Immature natural killer cell (primary cell): ENCODE measurements around the gene MAML3. TPM values are rescaled to one million over a fixed set of nuclear protein-coding genes. Genes with fewer than 3 reads are reported as not detected.

Experiments used
- DNase-seq, 3 donors: peaks; one replicate each; pipeline ENCODE4 v3.0.0; 2022; ENCODE audit warnings: mixed read lengths in 1 of 3
- H3K27ac Mint-ChIP-seq, 6 donors: one replicate each; pipeline ENCODE4 v1.8.0; 2020; ENCODE audit warnings: mixed read lengths in 6 of 6, mild to moderate bottlenecking in 5 of 6, inconsistent platforms in 4 of 6, moderate library complexity in 3 of 6
- H3K27me3 Mint-ChIP-seq, 3 donors: one replicate each; pipeline ENCODE4 v1.8.0; 2020 to 2021; ENCODE audit warnings: low read depth in 3 of 3, mild to moderate bottlenecking in 3 of 3, mixed read lengths in 3 of 3, moderate library complexity in 3 of 3, inconsistent platforms in 1 of 3
- H3K36me3 Mint-ChIP-seq, 3 donors: one replicate each; pipeline ENCODE4 v1.8.0; 2020; ENCODE audit warnings: mixed read lengths in 3 of 3, inconsistent platforms in 2 of 3, mild to moderate bottlenecking in 2 of 3
- H3K4me1 Mint-ChIP-seq, 2 donors: one replicate each; pipeline ENCODE4 v1.8.0; 2020; ENCODE audit warnings: inconsistent platforms in 2 of 2, mild to moderate bottlenecking in 2 of 2, mixed read lengths in 2 of 2, moderate library complexity in 1 of 2
- H3K4me3 Mint-ChIP-seq, 5 donors: one replicate each; pipeline ENCODE4 v1.8.0; 2020; ENCODE audit warnings: mild to moderate bottlenecking in 5 of 5, mixed read lengths in 5 of 5, inconsistent platforms in 3 of 5, moderate library complexity in 3 of 5
- H3K9me3 Mint-ChIP-seq, 6 donors: one replicate each; pipeline ENCODE4 v1.8.0; 2020; ENCODE audit warnings: mild to moderate bottlenecking in 6 of 6, mixed read lengths in 6 of 6, inconsistent platforms in 4 of 6, moderate library complexity in 3 of 6
- polyA plus RNA-seq, 3 donors: library from polyadenylated mRNA; unstranded; fragments of 300-500 nt; fragmentation: Illumina TruSeq; gene quantifications; one replicate each; pipeline ENCODE4 v1.2.3, GENCODE V29; 2021

Gene MAML3
- polyA plus RNA-seq, 3 donors from 2014 or later, result 0.41 to 1.2 TPM; not detected in 1

DNA sequence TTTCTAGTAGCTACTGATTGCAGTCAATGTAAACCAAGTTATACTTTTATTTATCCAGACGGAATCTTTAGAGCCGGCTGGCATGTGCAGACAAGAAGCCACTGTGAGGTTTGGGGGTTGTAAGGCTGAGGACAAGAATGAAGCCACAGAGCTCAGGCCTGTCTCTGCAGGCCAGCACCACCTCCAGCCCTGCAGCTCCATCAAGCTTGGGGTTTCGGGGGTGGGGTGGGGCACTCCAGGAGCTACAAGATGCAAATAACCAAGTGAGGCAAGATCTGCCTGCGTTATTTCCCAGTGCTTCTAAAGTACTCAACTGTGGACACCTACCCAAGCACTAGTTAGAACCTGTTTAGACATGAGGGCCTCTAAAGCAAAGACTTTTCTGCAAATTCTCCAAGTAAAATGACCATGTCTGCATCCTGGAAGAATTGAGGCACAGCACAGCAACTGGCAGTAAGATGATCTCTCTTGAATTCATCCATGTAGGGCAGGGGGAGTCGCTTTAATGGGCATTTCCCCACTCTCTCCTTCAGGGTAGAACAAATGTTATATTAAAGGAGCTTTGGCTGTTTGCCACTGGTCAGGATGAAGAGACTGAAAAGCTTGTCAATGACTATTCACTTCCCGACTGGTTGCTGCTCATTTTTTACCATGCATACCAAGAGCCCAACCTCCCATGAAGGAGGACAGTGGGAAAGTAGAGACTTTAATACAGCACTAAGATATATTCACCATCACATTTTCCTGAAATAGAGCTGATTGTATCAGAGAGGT is 265.8 kb downstream of the MAML3 start:
- H3K27ac Mint-ChIP-seq, result peak overlapping the region in 2 of 6 donors; percentile 1 to 30

DNA sequence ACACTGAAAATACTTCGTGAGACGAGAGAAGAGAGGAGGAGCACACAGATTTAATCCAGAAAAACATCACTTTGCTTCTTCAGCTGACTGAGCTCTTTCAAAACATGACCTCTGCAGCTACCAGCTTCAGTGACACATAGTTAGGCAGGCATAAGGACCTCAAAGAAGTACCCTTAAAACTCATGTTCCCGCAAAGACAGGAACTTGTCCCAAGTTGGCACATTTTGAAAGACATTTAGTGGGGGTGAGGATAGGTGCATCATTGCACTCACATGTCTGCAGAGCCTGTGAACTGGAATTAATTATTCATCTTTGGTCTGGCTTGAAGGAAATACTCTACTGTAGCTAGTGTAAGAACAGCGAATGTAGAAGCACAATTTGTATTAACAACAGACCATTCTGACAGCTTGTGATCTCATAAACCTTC is 266.6 kb downstream of the MAML3 start:
- peaks cover 0 to 4% (median 1%) of the 10 kb centered on the region in 3 donors for H3K27me3 Mint-ChIP-seq
- H3K36me3 Mint-ChIP-seq, result peaks cover 0 to 8% (median 0%) of the 10 kb centered on the region in 3 donors
- no peak for DNase-seq
- peaks cover 9 to 29% of the 10 kb centered on the region in 2 donors for H3K4me1 Mint-ChIP-seq
- H3K4me3 Mint-ChIP-seq, result no peak overlapping the region
- H3K9me3 Mint-ChIP-seq, result no peaks in the 10 kb centered on the region
- H3K27ac Mint-ChIP-seq, result peak overlapping the region in 1 of 6 donors; percentile 1

More for the DNA sequence above, 265.8 kb downstream of the MAML3 start:
- no peak for DNase-seq
- peak overlapping the region in 1 of 5 donors; percentile 1 for H3K4me3 Mint-ChIP-seq
- no peaks in the 10 kb centered on the region for H3K9me3 Mint-ChIP-seq
- peaks cover 0 to 4% (median 1%) of the 10 kb centered on the region in 3 donors for H3K27me3 Mint-ChIP-seq
- H3K36me3 Mint-ChIP-seq, result peaks cover 0 to 4% (median 0%) of the 10 kb centered on the region in 3 donors
- H3K4me1 Mint-ChIP-seq, result peaks cover 9 to 29% of the 10 kb centered on the region in 2 donors

DNA sequence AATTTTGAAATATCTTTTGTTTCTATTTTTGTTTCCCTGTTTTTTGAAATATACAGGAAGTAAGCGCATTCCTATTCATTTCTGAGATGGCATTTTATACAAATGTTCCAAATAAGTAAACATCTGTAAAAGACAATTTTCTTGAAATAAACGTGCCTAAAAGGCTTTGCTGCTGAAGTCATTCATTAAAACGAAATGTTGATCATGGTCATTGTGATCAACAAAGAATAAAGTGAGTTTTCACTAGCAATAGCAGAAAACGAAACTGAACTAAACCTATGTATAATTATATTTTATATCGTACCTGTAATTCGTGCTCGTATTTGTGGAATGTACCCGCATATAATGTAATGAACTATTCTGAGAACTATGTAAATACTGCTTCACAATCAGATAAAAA is 267.2 kb downstream of the MAML3 start:
- H3K4me3 Mint-ChIP-seq, result no peak overlapping the region
- H3K36me3 Mint-ChIP-seq, result peaks cover 0 to 8% (median 0%) of the 10 kb centered on the region in 3 donors
- DNase-seq, result no peak
- no peak overlapping the region for H3K27ac Mint-ChIP-seq
- peaks cover 9 to 29% of the 10 kb centered on the region in 2 donors for H3K4me1 Mint-ChIP-seq
- peaks cover 0 to 6% (median 1%) of the 10 kb centered on the region in 3 donors for H3K27me3 Mint-ChIP-seq
- H3K9me3 Mint-ChIP-seq, result no peaks in the 10 kb centered on the region

- Mint-ChIP-seq H3K36me3 (peaks cover 0 to 8% (median 0%) of the 10 kb centered on the region in 3 donors), H3K4me1 (peaks cover 8 to 25% of the 10 kb centered on the region in 2 donors), H3K9me3 (no peaks in the 10 kb centered on the region), H3K27ac (no peak overlapping the region), H3K27me3 (peaks cover 0 to 2% (median 1%) of the 10 kb centered on the region in 3 donors), H3K4me3 (no peak overlapping the region)
- no peak for DNase-seq
Measured at GRCh38 chr4:139884438-139884837, 269.5 kb downstream of the MAML3 start.

DNA sequence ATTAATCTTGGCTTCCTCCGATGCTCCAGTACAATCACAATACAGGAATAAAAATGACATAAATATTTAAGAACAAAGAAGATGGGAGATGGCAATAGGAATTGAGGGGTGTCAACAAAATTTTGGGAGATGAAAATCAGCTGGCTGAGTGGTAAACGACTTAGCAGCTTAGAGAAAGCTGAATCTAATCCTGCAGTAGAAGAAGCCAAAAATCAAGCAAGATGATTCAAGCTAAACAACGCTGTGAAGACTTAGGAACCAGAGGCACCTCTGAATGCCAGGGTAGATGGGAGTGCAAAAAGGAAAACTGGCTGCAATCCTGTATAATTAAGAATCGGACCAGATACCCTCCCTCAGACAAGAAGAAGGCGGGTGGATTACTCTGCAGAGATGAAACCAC is 273.1 kb downstream of the MAML3 start:
- Mint-ChIP-seq H3K27ac (peak overlapping the region in 1 of 6 donors; percentile 15), H3K27me3 (peaks cover 0 to 2% (median 1%) of the 10 kb centered on the region in 3 donors), H3K4me3 (no peak overlapping the region), H3K36me3 (peaks cover 0 to 8% (median 0%) of the 10 kb centered on the region in 3 donors), H3K4me1 (peaks cover 16 to 26% of the 10 kb centered on the region in 2 donors), H3K9me3 (no peaks in the 10 kb centered on the region)
- DNase-seq, result no peak

GRCh38 chr4:139878050-139878449 is 275.9 kb downstream of the MAML3 start:
- no peak overlapping the region for H3K27ac Mint-ChIP-seq
- H3K36me3 Mint-ChIP-seq, result peaks cover 0 to 3% (median 0%) of the 10 kb centered on the region in 3 donors
- no peak overlapping the region for H3K4me3 Mint-ChIP-seq
- no peak for DNase-seq
- H3K9me3 Mint-ChIP-seq, result no peaks in the 10 kb centered on the region
- peaks cover 16 to 45% of the 10 kb centered on the region in 2 donors for H3K4me1 Mint-ChIP-seq
- H3K27me3 Mint-ChIP-seq, result peaks cover 0 to 2% (median 0%) of the 10 kb centered on the region in 3 donors

- peaks cover 20 to 57% of the 10 kb centered on the region in 2 donors for H3K4me1 Mint-ChIP-seq
- no peaks in the 10 kb centered on the region for H3K27me3 Mint-ChIP-seq
- peak overlapping the region in 4 of 5 donors; percentile 16 to 69 (median 44) for H3K4me3 Mint-ChIP-seq
- peak; percentile 23 to 44 (median 34) for DNase-seq
- no peaks in the 10 kb centered on the region for H3K9me3 Mint-ChIP-seq
- H3K27ac Mint-ChIP-seq, result peak overlapping the region; percentile 14 to 77 (median 69)
- H3K36me3 Mint-ChIP-seq, result no peaks in the 10 kb centered on the region
Measured at GRCh38 chr4:139876337-139876941, 277.5 kb downstream of the MAML3 start.

DNA sequence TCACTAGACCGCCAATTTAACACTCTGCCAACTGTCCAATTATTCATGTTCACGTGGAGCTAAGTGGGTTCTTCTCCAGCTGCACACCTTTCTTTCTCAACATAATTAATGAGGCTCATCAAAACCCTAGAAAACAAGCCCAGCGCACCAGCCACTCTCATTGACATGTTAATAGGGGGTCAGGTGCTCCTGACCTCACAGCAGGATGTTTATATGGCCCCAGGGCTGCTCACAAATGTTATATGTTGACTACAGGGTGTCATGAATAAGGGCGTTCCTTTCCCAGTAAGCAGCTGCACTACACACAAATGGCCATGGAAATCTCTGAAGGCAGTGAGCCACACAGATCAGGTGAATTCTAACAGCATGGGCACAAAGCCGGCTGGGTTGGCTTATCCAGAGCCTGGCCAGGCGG is 278.6 kb downstream of the MAML3 start:
- H3K9me3 Mint-ChIP-seq, result no peaks in the 10 kb centered on the region
- no peak for DNase-seq
- no peaks in the 10 kb centered on the region for H3K27me3 Mint-ChIP-seq
- peaks cover 20 to 61% of the 10 kb centered on the region in 2 donors for H3K4me1 Mint-ChIP-seq
- peak overlapping the region in 1 of 6 donors; percentile 32 for H3K27ac Mint-ChIP-seq
- no peaks in the 10 kb centered on the region for H3K36me3 Mint-ChIP-seq
- no peak overlapping the region for H3K4me3 Mint-ChIP-seq

DNA sequence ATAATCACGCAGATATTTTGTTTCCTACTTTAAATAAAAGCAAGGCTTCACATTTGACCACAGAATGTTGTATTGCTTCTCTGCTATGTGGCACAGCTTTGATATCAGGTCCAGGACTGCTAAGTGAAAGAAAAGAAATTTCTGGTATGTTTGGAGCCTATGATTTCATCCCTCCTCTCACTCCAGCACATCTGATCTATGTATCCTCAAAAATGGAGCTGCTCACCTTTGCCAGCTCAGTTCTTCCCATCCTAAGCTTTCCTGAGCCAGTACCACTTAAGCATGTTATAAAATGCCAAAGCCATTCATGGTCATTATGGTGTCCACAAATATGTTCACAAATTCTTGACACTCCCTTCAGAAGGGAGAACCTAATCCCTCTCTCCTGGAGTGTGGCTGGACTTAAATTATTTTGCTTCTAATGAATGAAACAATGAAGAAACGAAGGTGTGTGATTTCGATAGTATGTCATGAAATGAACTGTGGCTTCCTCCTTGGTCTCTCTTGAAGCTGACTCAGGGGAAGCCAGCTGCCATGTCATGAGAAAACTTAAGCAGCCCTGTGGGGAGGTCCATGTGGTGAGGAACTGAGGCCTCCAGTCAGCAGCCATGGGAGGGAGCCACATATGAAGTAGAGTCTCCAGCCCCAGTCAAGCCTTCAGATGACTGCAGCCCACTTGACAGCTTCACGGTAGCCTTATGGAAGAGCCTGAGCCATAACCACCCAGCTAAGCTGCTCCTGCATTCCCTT is 280.7 kb downstream of the MAML3 start:
- no peak overlapping the region for H3K27ac Mint-ChIP-seq
- DNase-seq, result no peak
- no peaks in the 10 kb centered on the region for H3K36me3 Mint-ChIP-seq
- H3K27me3 Mint-ChIP-seq, result peaks cover 0 to 2% (median 0%) of the 10 kb centered on the region in 3 donors
- H3K9me3 Mint-ChIP-seq, result no peaks in the 10 kb centered on the region
- peak overlapping the region in 1 of 5 donors; percentile 51 for H3K4me3 Mint-ChIP-seq
- H3K4me1 Mint-ChIP-seq, result peaks cover 20 to 59% of the 10 kb centered on the region in 2 donors

- Mint-ChIP-seq H3K4me1 (peaks cover 16 to 49% of the 10 kb centered on the region in 2 donors), H3K27ac (peak overlapping the region in 5 of 6 donors; percentile 1 to 76 (median 69)), H3K27me3 (peaks cover 0 to 2% (median 0%) of the 10 kb centered on the region in 3 donors), H3K4me3 (peak overlapping the region in 4 of 5 donors; percentile 47 to 64 (median 60)), H3K36me3 (no peaks in the 10 kb centered on the region), H3K9me3 (no peaks in the 10 kb centered on the region)
- DNase-seq, result no peak
Measured at GRCh38 chr4:139872274-139872673, 281.7 kb downstream of the MAML3 start.

GRCh38 chr4:139869810-139870209 is 284.2 kb downstream of the MAML3 start:
- peaks cover 4 to 27% of the 10 kb centered on the region in 2 donors for H3K4me1 Mint-ChIP-seq

GRCh38 chr4:139866276-139866962 is 287.6 kb downstream of the MAML3 start:
- H3K36me3 Mint-ChIP-seq, result peaks cover 0 to 3% (median 0%) of the 10 kb centered on the region in 3 donors

More at GRCh38 chr4:139869810-139870209, 284.2 kb downstream of the MAML3 start:
- Mint-ChIP-seq H3K4me3 (no peak overlapping the region), H3K36me3 (peaks cover 0 to 3% (median 0%) of the 10 kb centered on the region in 3 donors), H3K9me3 (no peaks in the 10 kb centered on the region), H3K27ac (no peak overlapping the region), H3K27me3 (peaks cover 0 to 2% (median 0%) of the 10 kb centered on the region in 3 donors)
- DNase-seq, result no peak

DNA sequence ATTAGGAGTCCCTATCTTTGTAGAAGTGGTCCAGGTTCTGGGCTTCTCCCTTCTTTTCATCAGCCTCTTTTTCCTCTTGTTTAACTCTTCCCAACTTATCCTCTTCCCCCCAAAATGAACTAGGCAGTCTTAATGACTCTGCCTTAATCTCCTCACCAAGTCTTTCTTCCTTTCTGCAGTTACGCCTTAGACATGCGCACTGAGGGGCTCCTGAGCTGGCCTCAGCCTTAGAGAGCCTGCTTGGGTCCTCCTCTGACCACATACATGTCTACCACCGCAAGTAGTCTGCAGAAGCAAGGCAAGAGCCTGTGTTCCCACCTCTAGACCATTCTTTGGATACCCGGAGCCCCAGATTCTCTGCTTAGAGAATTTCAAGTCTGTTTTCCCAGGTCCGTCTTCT is 288.4 kb downstream of the MAML3 start:
- H3K4me3 Mint-ChIP-seq, result no peak overlapping the region
- H3K27ac Mint-ChIP-seq, result peak overlapping the region in 1 of 6 donors; percentile 2

More at GRCh38 chr4:139866276-139866962, 287.6 kb downstream of the MAML3 start:
- Mint-ChIP-seq H3K9me3 (no peaks in the 10 kb centered on the region), H3K27me3 (peaks cover 0 to 3% (median 2%) of the 10 kb centered on the region in 3 donors), H3K27ac (no peak overlapping the region), H3K4me3 (no peak overlapping the region), H3K4me1 (peaks cover 0 to 4% of the 10 kb centered on the region in 2 donors)
- DNase-seq, result no peak

More for the DNA sequence above, 288.4 kb downstream of the MAML3 start:
- peaks cover 0 to 3% (median 2%) of the 10 kb centered on the region in 3 donors for H3K27me3 Mint-ChIP-seq
- H3K9me3 Mint-ChIP-seq, result no peaks in the 10 kb centered on the region
- H3K36me3 Mint-ChIP-seq, result peaks cover 0 to 3% (median 0%) of the 10 kb centered on the region in 3 donors
- H3K4me1 Mint-ChIP-seq, result no peaks in the 10 kb centered on the region
- no peak for DNase-seq
